HEK293 (cell line): ENCODE results near the gene SPTLC2.

Experiments
- CTCF ChIP-seq: fragments of 450-650 bp; formaldehyde crosslinking; IDR thresholded peaks from 2 replicates; pipeline ENCODE4 v1.5.1; 2016; ENCODE audit warnings: missing biosample characterization, missing genetic modification characterization
- KLF10 ChIP-seq: fragments of 450-650 bp; IDR thresholded peaks from 2 replicates; pipeline ENCODE4 v1.5.1; 2018; ENCODE audit warnings: missing biosample characterization, mild to moderate bottlenecking, missing genetic modification characterization
- SCRT1 ChIP-seq: fragments of 450-650 bp; formaldehyde crosslinking; IDR thresholded peaks from 2 replicates; pipeline ENCODE4 v1.5.1; 2016; ENCODE audit warnings: missing biosample characterization, missing genetic modification characterization, borderline replicate concordance
- YY1 ChIP-seq: fragments of 450-650 bp; formaldehyde crosslinking; IDR thresholded peaks from 2 replicates; pipeline ENCODE4 v1.5.1; 2018; ENCODE audit warnings: missing biosample characterization, missing genetic modification characterization
- ZNF155 ChIP-seq: fragments of 450-650 bp; formaldehyde crosslinking; IDR thresholded peaks from 2 replicates; pipeline ENCODE4 v1.5.1; 2016; ENCODE audit warnings: missing biosample characterization, missing genetic modification characterization
- ZNF24 ChIP-seq: fragments of 450-650 bp; formaldehyde crosslinking; IDR thresholded peaks from 2 replicates; pipeline ENCODE4 v1.5.1; 2016; ENCODE audit warnings: missing biosample characterization, missing genetic modification characterization
- ZNF311 ChIP-seq: fragments of 450-650 bp; formaldehyde crosslinking; IDR thresholded peaks from 2 replicates; pipeline ENCODE4 v1.5.1; 2017; ENCODE audit warnings: missing biosample characterization, missing genetic modification characterization, borderline replicate concordance
- ZNF473 ChIP-seq: fragments of 450-650 bp; formaldehyde crosslinking; IDR thresholded peaks from 2 replicates; pipeline ENCODE4 v1.5.1; 2017; ENCODE audit warnings: missing biosample characterization, missing genetic modification characterization
- ZNF555 ChIP-seq: fragments of 450-650 bp; formaldehyde crosslinking; conservative IDR thresholded peaks from 2 replicates; pipeline ENCODE4 v1.5.1; 2017; ENCODE audit warnings: missing biosample characterization, mild to moderate bottlenecking, missing genetic modification characterization, inconsistent platforms
- TF ChIP-seq, protein P1 (sequence below): fragments of 450-650 bp; formaldehyde crosslinking; conservative IDR thresholded peaks from 2 replicates; pipeline ENCODE4 v1.5.1; 2016; ENCODE audit warnings: low read depth, missing biosample characterization, missing genetic modification characterization
- TF ChIP-seq, protein P2 (sequence below): fragments of 450-650 bp; formaldehyde crosslinking; IDR thresholded peaks from 2 replicates; pipeline ENCODE4 v1.5.1; 2016; ENCODE audit warnings: missing biosample characterization, missing genetic modification characterization
- TF ChIP-seq, protein P3 (sequence below): fragments of 450-650 bp; formaldehyde crosslinking; optimal IDR thresholded peaks from 2 replicates; pipeline ENCODE3; 2016; ENCODE audit warnings: missing biosample characterization, mild to moderate bottlenecking, missing genetic modification characterization
- TF ChIP-seq, protein P4 (sequence below): fragments of 450-650 bp; formaldehyde crosslinking; IDR thresholded peaks from 2 replicates; pipeline ENCODE4 v1.5.1; 2016; ENCODE audit warnings: missing biosample characterization, missing genetic modification characterization

DNA sequence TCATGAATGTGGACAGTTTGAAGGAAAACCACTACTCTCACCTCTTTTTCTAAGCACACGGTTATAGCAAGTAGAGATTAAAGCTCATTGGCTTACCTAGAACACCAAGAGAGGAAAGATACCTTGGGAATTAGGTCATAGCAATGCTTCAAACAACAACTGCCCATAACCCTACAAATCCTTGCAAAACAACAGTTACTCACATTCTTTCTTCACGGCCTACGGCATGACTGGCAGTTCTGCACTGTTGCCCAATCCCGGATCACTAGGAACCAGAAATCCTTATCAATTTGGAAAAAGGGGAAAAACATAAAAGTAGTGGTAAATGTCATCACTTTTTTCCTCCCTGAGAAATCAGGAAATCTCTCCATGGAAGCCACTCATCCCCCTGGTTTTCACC, 108.2 kb downstream of the SPTLC2 start:
- no peak for TF ChIP-seq ZNF155 (tag by site-specific recombination)
- TF ChIP-seq, protein P1, sequence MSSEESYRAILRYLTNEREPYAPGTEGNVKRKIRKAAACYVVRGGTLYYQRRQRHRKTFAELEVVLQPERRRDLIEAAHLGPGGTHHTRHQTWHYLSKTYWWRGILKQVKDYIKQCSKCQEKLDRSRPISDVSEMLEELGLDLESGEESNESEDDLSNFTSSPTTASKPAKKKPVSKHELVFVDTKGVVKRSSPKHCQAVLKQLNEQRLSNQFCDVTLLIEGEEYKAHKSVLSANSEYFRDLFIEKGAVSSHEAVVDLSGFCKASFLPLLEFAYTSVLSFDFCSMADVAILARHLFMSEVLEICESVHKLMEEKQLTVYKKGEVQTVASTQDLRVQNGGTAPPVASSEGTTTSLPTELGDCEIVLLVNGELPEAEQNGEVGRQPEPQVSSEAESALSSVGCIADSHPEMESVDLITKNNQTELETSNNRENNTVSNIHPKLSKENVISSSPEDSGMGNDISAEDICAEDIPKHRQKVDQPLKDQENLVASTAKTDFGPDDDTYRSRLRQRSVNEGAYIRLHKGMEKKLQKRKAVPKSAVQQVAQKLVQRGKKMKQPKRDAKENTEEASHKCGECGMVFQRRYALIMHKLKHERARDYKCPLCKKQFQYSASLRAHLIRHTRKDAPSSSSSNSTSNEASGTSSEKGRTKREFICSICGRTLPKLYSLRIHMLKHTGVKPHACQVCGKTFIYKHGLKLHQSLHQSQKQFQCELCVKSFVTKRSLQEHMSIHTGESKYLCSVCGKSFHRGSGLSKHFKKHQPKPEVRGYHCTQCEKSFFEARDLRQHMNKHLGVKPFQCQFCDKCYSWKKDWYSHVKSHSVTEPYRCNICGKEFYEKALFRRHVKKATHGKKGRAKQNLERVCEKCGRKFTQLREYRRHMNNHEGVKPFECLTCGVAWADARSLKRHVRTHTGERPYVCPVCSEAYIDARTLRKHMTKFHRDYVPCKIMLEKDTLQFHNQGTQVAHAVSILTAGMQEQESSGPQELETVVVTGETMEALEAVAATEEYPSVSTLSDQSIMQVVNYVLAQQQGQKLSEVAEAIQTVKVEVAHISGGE = no peak
- TF ChIP-seq, protein P2, sequence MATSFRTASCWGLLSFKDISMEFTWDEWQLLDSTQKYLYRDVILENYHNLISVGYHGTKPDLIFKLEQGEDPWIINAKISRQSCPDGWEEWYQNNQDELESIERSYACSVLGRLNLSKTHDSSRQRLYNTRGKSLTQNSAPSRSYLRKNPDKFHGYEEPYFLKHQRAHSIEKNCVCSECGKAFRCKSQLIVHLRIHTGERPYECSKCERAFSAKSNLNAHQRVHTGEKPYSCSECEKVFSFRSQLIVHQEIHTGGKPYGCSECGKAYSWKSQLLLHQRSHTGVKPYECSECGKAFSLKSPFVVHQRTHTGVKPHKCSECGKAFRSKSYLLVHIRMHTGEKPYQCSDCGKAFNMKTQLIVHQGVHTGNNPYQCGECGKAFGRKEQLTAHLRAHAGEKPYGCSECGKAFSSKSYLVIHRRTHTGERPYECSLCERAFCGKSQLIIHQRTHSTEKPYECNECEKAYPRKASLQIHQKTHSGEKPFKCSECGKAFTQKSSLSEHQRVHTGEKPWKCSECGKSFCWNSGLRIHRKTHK (tag by site-specific recombination) = no peak
- no peak for TF ChIP-seq ZNF311
- no peak for TF ChIP-seq YY1 (tag by site-specific recombination)
- TF ChIP-seq, protein P3, sequence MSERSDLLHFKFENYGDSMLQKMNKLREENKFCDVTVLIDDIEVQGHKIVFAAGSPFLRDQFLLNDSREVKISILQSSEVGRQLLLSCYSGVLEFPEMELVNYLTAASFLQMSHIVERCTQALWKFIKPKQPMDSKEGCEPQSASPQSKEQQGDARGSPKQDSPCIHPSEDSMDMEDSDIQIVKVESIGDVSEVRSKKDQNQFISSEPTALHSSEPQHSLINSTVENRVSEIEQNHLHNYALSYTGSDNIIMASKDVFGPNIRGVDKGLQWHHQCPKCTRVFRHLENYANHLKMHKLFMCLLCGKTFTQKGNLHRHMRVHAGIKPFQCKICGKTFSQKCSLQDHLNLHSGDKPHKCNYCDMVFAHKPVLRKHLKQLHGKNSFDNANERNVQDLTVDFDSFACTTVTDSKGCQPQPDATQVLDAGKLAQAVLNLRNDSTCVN = no peak
- no peak for TF ChIP-seq ZNF555 (tag by site-specific recombination)
- no peak for TF ChIP-seq ZNF24 (tag by site-specific recombination)
- TF ChIP-seq ZNF473 (tag by site-specific recombination) = no peak
- no peak for TF ChIP-seq CTCF (tag by site-specific recombination)
- TF ChIP-seq, protein P4, sequence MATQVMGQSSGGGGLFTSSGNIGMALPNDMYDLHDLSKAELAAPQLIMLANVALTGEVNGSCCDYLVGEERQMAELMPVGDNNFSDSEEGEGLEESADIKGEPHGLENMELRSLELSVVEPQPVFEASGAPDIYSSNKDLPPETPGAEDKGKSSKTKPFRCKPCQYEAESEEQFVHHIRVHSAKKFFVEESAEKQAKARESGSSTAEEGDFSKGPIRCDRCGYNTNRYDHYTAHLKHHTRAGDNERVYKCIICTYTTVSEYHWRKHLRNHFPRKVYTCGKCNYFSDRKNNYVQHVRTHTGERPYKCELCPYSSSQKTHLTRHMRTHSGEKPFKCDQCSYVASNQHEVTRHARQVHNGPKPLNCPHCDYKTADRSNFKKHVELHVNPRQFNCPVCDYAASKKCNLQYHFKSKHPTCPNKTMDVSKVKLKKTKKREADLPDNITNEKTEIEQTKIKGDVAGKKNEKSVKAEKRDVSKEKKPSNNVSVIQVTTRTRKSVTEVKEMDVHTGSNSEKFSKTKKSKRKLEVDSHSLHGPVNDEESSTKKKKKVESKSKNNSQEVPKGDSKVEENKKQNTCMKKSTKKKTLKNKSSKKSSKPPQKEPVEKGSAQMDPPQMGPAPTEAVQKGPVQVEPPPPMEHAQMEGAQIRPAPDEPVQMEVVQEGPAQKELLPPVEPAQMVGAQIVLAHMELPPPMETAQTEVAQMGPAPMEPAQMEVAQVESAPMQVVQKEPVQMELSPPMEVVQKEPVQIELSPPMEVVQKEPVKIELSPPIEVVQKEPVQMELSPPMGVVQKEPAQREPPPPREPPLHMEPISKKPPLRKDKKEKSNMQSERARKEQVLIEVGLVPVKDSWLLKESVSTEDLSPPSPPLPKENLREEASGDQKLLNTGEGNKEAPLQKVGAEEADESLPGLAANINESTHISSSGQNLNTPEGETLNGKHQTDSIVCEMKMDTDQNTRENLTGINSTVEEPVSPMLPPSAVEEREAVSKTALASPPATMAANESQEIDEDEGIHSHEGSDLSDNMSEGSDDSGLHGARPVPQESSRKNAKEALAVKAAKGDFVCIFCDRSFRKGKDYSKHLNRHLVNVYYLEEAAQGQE = no peak
- TF ChIP-seq SCRT1 (tag by site-specific recombination) = no peak
- no peak for TF ChIP-seq KLF10 (tag by site-specific recombination)
